TTC549 (cell line): ENCODE data around the gene TMIE.

Experiments
- FAIRE-seq: peaks from 2 replicates; lab custom pipeline; 2012; peaks lifted over from hg19 to GRCh38; lab: Jason Lieb, UNC

The TMIE gene, protein sequence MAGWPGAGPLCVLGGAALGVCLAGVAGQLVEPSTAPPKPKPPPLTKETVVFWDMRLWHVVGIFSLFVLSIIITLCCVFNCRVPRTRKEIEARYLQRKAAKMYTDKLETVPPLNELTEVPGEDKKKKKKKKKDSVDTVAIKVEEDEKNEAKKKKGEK

DNA sequence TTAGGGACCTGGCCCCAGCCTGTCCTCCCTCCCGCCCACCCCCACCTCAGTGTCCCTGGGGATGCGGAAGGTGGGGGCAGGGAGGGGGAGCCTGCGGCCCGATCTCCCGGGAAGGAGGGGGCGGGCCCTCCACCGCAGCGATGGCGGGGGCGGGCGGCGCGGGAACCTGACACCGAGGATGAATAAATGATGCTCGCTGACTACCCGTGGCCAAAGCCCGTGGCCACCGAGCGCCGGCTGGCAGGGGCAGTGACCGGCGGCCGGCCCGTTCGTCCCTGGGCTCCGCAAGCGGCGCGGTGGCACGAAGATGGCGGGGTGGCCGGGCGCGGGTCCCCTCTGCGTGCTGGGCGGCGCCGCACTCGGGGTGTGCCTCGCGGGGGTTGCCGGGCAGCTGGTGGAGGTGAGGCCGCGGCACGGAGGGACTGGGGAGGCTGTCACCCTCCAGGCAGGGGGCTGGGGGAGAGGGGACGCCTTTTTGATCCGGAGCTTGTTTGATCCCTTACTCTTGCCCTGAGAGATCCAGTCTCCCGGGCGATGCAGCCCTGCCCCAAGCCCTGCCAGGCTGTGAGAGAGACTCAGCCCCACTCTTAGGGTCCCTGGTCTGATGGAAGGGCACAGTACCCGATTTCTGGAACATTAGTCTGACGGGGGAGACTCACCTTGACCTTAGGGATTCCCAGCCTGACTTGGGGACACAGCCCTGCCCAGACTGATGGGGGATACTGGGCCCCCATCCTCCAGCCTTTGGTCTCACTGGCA is at the start of gene TMIE:
TSS of gene TMIE (plus strand) at position 212 of the 759 bp plus-strand sequence. CDS start at position 308, 96 bp downstream.
- FAIRE-seq = no peak

GRCh38 chr3:46655271-46655670 is 45.9 kb upstream of the TMIE start:
- FAIRE-seq = no peak

DNA sequence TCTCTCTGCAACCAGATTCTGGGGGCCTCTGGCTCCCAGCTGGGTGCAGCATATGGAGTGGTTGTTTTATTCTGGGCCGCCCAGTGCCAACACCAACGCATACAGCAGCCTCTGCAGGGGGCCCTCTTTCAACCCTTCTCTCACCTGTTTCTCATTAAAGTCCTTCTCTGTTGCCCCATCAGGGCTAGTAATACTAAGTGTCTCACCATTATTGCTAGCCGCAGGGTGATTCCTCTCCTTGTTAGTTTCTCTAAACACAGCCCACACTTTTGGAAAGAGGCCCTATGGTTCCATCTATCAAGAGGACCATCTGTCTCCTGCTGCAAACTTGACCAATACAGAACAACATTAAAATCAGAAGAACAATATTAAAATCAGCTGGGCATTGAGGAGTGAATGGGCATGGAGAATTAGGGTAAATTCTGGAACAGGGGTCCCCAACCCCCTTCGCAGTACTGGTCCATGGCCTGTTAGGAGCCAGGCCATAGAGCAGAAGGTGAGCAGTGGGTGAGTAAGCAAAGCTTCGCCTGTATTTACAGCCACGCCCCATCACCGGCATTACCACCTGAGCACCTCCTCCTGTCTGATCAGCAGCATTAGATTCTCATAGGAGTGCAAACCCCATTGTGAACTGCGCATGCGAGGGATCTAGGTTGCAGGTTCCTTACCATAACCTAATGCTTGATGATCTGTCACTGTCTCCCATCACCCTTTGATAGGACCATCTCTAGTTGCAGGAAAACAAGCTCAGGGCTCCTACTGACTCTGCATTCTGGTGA is 44.2 kb upstream of the TMIE start:
- no peak for FAIRE-seq

DNA sequence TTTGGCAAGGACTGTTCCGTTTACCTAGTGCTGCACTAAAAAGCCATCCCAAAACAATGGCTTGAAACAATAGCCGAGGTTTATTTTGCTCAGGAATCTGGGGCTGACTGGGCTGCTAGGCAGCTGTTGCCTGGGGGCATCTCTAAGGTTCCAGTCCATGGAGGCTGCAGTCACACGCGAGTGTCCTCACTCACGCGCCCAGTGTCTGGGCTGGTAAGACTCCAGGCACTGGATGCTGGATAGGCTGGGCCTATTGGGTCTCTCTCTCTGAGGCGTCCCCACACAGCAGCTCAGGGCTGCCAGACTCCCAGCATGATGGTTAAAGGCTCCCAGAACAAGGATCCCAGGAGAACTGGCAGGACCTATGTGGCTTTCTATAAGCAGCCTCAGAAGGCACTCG is 41.9 kb upstream of the TMIE start:
- no peak for FAIRE-seq

DNA sequence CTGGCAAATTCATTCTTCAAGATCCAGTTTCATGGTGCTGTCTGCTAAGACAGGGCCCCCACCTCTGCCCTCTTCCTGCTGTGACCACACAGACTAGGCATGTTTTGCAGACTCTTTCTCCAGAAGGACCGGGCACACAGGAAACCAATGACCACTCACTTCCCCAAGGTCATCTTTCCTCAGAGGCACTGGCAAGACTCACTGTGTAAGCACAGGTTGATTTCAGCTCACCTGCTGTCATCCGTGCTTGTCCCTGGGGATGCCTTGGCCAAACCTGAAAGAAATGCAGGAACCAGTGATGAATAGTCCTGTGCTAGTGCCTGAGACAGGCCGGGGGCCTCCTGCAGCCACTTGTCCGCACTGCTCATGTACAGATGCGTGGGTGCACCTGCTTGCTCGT is 41.2 kb upstream of the TMIE start:
- no peak for FAIRE-seq

GRCh38 chr3:46660543-46661523 is 40.4 kb upstream of the TMIE start:
- no peak for FAIRE-seq

GRCh38 chr3:46661776-46662766 is 39.1 kb upstream of the TMIE start:
- FAIRE-seq = no peak

DNA sequence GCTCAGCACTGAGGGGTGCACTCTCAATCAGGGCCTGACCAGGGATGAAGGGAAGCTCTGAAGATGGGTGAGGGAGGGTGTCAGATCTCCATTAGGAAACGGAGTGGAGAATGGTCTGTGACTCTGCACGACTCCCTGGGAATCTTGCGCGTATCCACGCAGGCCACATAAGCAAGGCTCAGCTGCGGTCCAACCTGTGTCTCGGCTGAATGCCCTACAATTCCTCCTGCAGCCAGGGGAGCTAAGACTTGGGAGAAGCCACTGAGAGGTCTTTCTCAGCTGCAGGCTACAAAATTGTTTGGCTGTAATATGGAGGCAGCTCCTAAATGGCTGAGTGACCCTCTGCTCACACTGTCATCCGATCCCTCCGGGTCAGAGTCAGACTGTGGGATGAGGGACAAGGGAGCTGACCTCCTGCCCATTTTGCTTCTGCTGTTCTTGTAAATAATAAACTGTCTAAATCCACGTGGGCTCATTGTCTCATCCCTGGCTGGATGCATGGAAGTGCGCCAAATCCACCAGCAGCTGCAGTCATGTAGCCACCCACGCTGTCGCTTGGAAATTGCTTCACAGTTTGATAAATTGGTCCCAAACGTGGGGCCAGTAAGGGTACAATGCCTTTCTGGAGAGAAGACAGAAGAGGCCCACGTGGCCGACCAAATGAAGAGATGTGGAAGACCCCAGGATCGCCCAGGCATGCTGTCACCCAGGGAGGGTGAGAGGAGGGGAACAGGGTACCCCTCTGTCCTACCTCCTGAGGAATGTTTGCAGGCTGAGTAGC is 38.2 kb upstream of the TMIE start:
- no peak for FAIRE-seq

DNA sequence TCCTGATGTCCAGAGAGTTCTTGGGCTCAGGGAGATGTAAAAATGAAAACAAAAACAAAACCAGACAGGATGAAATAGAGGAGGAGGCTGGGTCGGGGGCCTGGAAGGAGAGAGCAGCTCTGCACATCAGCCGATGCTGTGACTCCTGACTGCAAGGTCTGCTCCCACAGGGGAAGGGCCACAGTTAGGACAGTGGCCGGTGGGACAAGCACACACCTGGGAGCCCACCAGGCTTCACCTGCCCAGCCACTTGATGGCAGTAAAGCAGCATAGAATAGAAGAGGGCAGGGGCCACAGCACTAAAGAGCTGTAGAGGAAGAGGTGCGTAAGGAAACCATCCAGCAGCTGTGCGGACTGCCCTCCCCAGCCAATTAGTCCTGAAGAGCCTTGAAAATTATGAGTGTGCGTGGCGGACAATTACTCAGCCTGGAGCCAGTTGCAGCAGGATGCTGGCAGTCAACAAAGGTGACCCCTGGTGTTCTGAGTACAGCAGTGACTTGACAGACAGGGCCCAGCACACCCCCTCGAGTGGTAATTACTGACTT is 37.5 kb upstream of the TMIE start:
- FAIRE-seq = no peak

- FAIRE-seq = no peak
Observed at GRCh38 chr3:46664188-46664970, 36.8 kb upstream of the TMIE start.

GRCh38 chr3:46664971-46665762 is 36.0 kb upstream of the TMIE start:
- no peak for FAIRE-seq

DNA sequence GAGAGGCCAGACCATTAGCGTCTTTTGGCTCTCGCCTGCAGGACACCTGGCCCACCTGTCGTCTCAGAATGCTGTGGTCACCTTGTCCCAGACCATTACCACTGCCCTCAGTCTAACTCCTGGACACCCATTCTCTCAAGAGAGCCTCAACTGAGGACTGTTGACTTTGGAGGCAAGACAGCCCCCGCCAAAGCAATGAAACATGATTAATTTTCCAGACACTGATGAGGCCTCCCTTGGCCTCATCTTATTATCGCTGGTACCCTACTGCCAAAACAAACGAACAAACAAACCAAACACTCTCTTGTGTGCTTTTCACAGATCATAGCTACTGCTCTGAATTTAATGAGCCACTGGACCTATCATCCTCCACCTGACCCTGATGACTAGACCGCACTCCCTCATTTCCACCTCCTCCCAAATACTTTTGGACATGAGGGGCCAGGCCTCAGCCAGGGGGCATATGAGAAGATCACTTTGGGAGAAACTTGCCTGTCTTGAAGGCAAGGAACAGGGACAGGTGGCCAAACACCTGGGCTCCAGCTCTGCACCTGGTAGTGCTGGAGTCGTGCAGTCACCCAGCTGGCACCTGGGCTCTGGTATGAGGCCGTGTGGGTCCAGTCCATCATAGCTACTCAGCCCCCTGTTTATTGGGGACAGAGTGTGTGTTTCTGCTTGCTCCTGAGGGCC is 35.3 kb upstream of the TMIE start:
- FAIRE-seq = no peak

DNA sequence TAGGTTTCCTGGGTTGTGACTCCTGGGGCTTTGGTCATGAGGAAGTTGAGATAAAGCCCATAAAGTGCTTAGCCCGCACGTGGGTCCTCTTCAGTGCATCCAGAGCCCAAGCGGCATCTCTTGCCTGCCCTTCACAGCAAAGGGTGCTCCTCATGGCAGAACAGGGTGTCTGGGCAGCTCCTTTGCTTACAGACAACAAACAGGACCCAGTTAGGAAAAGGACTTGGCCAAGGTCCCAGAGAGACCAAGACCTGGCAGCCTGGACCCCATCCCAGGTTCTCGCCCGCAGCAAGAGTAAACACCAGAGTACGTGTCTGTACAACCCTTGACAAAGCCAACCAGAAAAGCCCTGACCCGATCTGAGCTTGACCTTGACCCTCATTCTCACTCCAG is 34.7 kb upstream of the TMIE start:
- FAIRE-seq = no peak

DNA sequence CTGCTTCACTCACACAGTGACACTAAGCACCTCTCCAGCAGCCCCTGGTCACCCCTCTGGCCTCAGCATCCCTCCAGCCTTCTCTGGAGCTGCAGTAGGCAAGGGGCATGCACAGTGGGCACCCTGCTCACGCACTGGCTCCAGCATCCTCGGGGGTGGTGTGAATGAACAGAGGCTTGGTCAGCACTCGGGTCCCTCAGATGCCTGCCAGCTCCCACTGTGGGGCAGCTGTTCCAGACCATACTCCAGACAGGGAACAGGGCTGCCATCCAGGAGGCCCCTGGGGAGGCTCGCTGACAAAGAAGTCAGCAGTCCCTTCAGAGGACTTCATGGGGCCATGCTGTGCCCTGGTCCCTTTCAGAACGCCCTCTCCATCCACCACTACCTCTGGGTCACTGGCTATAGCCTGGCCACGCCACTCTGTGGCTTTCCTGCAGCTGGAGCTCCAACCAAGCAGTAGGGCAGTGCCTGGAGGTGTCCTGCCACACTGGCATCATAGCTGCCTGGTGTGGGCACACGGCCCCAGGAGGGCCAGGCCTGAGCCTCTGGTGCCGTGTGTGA is 34.1 kb upstream of the TMIE start:
- FAIRE-seq = no peak

- no peak for FAIRE-seq
Observed at GRCh38 chr3:46667657-46668056, 33.5 kb upstream of the TMIE start.

DNA sequence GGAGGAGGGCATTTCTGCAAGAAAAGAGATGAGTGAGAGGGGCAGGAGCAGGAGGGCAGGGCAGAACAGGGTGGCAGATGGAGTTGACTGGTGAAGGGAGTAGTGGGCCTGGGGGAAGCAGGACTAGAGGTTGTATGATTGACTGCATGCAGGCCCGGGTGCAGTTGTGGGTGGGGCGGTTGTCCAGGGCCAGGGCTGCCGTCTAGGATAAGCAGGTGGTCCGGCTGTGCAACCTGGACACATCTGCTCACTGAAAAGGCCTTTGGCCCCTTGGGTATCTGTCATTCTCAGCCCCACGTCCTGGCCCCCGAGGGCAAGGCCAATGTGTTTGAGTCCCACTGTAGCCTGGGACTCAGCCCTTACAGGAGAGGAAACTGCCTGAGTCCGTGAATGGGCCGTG is 33.1 kb upstream of the TMIE start:
- FAIRE-seq = no peak

DNA sequence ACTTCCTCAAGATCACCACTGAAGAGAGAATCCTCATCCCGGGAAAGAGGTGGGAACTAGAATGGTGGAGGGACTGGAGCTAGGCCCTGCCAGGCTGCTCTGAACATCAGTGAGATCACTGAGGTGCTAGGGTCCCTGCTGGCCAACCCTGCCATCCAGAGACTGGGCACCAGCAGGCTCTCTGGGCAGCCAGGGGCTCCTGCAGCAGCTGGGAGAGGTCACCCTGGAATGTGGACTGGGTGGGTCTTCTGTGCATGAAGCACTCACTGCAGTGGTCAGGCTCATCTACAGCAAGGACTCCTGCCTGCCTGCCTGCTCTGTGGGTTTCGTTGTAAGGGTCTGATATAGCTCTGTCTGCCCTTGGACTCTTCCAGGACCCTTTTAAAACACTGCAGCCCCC is 32.6 kb upstream of the TMIE start:
- no peak for FAIRE-seq
